OCI-LY7 (cell line): Measurements from ENCODE around the gene SLC25A11. TPM values are rescaled to one million over a fixed set of nuclear protein-coding genes. Genes with fewer than 3 reads are reported as not detected.

ENCODE experiments used
- BruUV-seq: library from RNA; stranded (reverse); fragments of 400-500 nt; replicated peaks from 2 replicates; lab custom pipeline; 2021; lab: Mats Ljungman, UMichigan
- CTCF ChIA-PET: fragments of 300-600 bp; sonication (Branson Sonifier 250); formaldehyde crosslinking; loops from one replicate; lab custom pipeline; 2022; ENCODE audit warnings: antibody characterized with exemption; ENCODE audit not compliant: unreplicated experiment; lab: Charles Lee
- POLR2A ChIA-PET: fragments of 300-600 bp; sonication (Branson Sonifier 250); formaldehyde crosslinking; loops from one replicate; lab custom pipeline; 2022; ENCODE audit warnings: antibody characterized with exemption; lab: Charles Lee
- DNase-seq: peaks from one replicate; pipeline ENCODE4 v3.0.0-alpha.2; 2015; ENCODE audit warnings: low spot score
- H2AFZ ChIP-seq: fragments of 200-600 bp; sonication (generic), shearing (Covaris generic); 2 replicates; pipeline ENCODE4 v1.6.1; 2014; ENCODE audit warnings: mild to moderate bottlenecking, antibody characterized with exemption, low read length, moderate library complexity
- H3K27ac ChIP-seq: fragments of 200-600 bp; sonication (generic); 2 replicates; pipeline ENCODE4 v1.5.1; 2014; ENCODE audit warnings: mixed run types, low read depth, mild to moderate bottlenecking, moderate library complexity, low read length, inconsistent platforms; ENCODE audit not compliant: poor library complexity, severe bottlenecking
- H3K36me3 ChIP-seq: fragments of 200-600 bp; sonication (generic); 2 replicates; pipeline ENCODE4 v1.6.1; 2014; ENCODE audit warnings: mild to moderate bottlenecking, antibody characterized with exemption, low read length, moderate library complexity, mixed read lengths; ENCODE audit not compliant: insufficient read depth
- H3K4me1 ChIP-seq: fragments of 200-600 bp; sonication (generic); 2 replicates; pipeline ENCODE4 v1.5.1; 2014; ENCODE audit warnings: mild to moderate bottlenecking, low read length; ENCODE audit not compliant: insufficient read depth, poor library complexity, severe bottlenecking
- H3K4me2 ChIP-seq: fragments of 200-600 bp; sonication (generic); 2 replicates; pipeline ENCODE4 v1.6.1; 2014; ENCODE audit warnings: mild to moderate bottlenecking, low read length
- H3K4me3 ChIP-seq: fragments of 200-600 bp; sonication (generic); 2 replicates; pipeline ENCODE4 v1.5.1; 2014; ENCODE audit warnings: mild to moderate bottlenecking, low read depth, low read length; ENCODE audit not compliant: poor library complexity, severe bottlenecking
- H3K79me2 ChIP-seq: fragments of 200-600 bp; sonication (generic); 2 replicates; pipeline ENCODE4 v1.6.1; 2016; ENCODE audit warnings: low read depth, mild to moderate bottlenecking, low read length, moderate library complexity, mixed read lengths; ENCODE audit not compliant: insufficient read depth
- H3K9me2 ChIP-seq: fragments of 200-600 bp; sonication (generic); 2 replicates; pipeline ENCODE4 v1.6.1; 2016; ENCODE audit warnings: mild to moderate bottlenecking, low read length, mixed read lengths; ENCODE audit not compliant: insufficient read depth
- H3K9me3 ChIP-seq: fragments of 200-600 bp; sonication (generic); 2 replicates; pipeline ENCODE4 v1.6.1; 2014; ENCODE audit warnings: mild to moderate bottlenecking, mixed run types, low read length, mixed read lengths
- H4K20me1 ChIP-seq: fragments of 200-600 bp; sonication (generic); 2 replicates; pipeline ENCODE4 v1.6.1; 2014; ENCODE audit warnings: mild to moderate bottlenecking, antibody characterized with exemption, low read length, moderate library complexity, mixed read lengths; ENCODE audit not compliant: insufficient read depth
- CTCF ChIP-seq: fragments of 200-600 bp; sonication (generic); conservative IDR thresholded peaks from 2 replicates; pipeline ENCODE4 v1.5.1; 2014; ENCODE audit warnings: mild to moderate bottlenecking, antibody characterized with exemption, low read length, moderate library complexity, mixed read lengths
- EZH2phosphoT487 ChIP-seq: fragments of 200-600 bp; sonication (generic); IDR thresholded peaks from 2 replicates; pipeline ENCODE4 v1.6.1; 2018; ENCODE audit warnings: low read depth, borderline replicate concordance, mild to moderate bottlenecking, mixed run types, antibody characterized with exemption, low read length, moderate library complexity, mixed read lengths
- intact Hi-C: fragments of 100-400 bp; cut with micrococcal nuclease; formaldehyde crosslinking; loops from one replicate; pipeline ENCODE4 v1.10.0; 2022; ENCODE audit not compliant: unreplicated experiment
- total RNA-seq, 2 experiments: library from RNA; depleted of rRNA in 1 of 2; stranded (reverse); fragments of >200 nt in 1 of 2; shearing (Covaris generic) in 1 of 2; gene quantifications; 2 replicates each; pipeline ENCODE4 v1.2.3, GENCODE V29; 2014 to 2022

SLC25A11 gene
- total RNA-seq, 2 experiments from 2014 or later = 68.2 to 80.6 TPM

- peak overlapping the region; percentile 78 for H3K4me3 ChIP-seq
- peaks cover 22% of the 10 kb centered on the region; the same call in 1 of the 2 replicates for H3K79me2 ChIP-seq
- no peak for DNase-seq
- H2AFZ ChIP-seq = no peak overlapping the region; the same call in 1 of the 2 replicates
- peaks cover 23% of the 10 kb centered on the region for H3K4me1 ChIP-seq
- peak overlapping the region; percentile 80 for H3K4me2 ChIP-seq
- CTCF ChIA-PET = no interaction called here
- no peaks in the 10 kb centered on the region for H4K20me1 ChIP-seq
- intact Hi-C loops = loop anchor here (5.0 kb wide), 1 partner anchor 49 kb away; no protein-coding TSS in a partner anchor
- peak overlapping the region; percentile 77 for H3K27ac ChIP-seq
- H3K9me2 ChIP-seq = no peaks in the 10 kb centered on the region
- POLR2A ChIA-PET = interaction anchor here (0.6 to 6.0 kb wide), 4 partner anchors 16 to 67 kb away, joined by 3 to 51 read pairs (median 12); partner anchors contain the start of genes CAMTA2, ENO3, RNF167 and SLC25A11
- TF ChIP-seq EZH2phosphoT487 (no peak), CTCF (no peak)
- peaks cover 27% of the 10 kb centered on the region for H3K36me3 ChIP-seq
- no TSS peak for BruUV-seq
- no peaks in the 10 kb centered on the region for H3K9me3 ChIP-seq
Measured at GRCh38 chr17:4968486-4969046, 28.7 kb upstream of the SLC25A11 start.

GRCh38 chr17:4967539-4968485 lies 28.0 kb upstream of the SLC25A11 start, which contains the start of gene SPAG7:
SPAG7 (minus strand) TSS chr17:4967817; CDS start chr17:4967804, 13 bp downstream.
- Histone ChIP-seq H3K27ac (peak within 1 kb of the TSS; percentile 77), H3K9me3 (no peaks in the 10 kb centered on the region), H3K9me2 (no peaks in the 10 kb centered on the region), H3K79me2 (peaks cover 22% of the 10 kb centered on the region; the same call in 1 of the 2 replicates), H2AFZ (peak within 1 kb of the TSS; percentile 55), H3K4me2 (peak within 1 kb of the TSS; percentile 95), H3K4me3 (peak within 1 kb of the TSS; percentile 78), H3K36me3 (peaks cover 25% of the 10 kb centered on the region), H3K4me1 (peaks cover 23% of the 10 kb centered on the region), H4K20me1 (no peaks in the 10 kb centered on the region)
- ChIA-PET POLR2A (interaction anchor here (0.5 to 6.0 kb wide), 16 partner anchors 10 to 95 kb away, joined by 3 to 51 read pairs (median 4); partner anchors contain the start of genes CAMTA2, ENO3, PFN1 and RNF167), CTCF (interaction anchor here (0.6 to 1.6 kb wide), 3 partner anchors 16 to 22 kb away, joined by 3 to 6 read pairs (median 3); partner anchors contain the start of genes ENO3 and PFN1)
- TSS peak; percentile 85 for BruUV-seq
- peak; percentile 97 for DNase-seq
- intact Hi-C loops = loop anchor here (1.0 to 5.0 kb wide), 2 partner anchors 19 to 49 kb away; no protein-coding TSS in a partner anchor
- TF ChIP-seq CTCF (no peak), EZH2phosphoT487 (no peak)
